Loucy (cell line): ENCODE results near the gene HGFAC.

ENCODE experiments used
- CTCF ChIP-seq: fragments of 200-600 bp; sonication (generic); conservative IDR thresholded peaks from 2 replicates; pipeline ENCODE4 v1.5.1; 2014; ENCODE audit warnings: mild to moderate bottlenecking, antibody characterized with exemption, low read length
- EZH2phosphoT487 ChIP-seq: fragments of 200-600 bp; IDR thresholded peaks from 2 replicates; pipeline ENCODE4 v1.6.1; 2018; ENCODE audit warnings: antibody characterized with exemption, mild to moderate bottlenecking, moderate library complexity, borderline replicate concordance

DNA sequence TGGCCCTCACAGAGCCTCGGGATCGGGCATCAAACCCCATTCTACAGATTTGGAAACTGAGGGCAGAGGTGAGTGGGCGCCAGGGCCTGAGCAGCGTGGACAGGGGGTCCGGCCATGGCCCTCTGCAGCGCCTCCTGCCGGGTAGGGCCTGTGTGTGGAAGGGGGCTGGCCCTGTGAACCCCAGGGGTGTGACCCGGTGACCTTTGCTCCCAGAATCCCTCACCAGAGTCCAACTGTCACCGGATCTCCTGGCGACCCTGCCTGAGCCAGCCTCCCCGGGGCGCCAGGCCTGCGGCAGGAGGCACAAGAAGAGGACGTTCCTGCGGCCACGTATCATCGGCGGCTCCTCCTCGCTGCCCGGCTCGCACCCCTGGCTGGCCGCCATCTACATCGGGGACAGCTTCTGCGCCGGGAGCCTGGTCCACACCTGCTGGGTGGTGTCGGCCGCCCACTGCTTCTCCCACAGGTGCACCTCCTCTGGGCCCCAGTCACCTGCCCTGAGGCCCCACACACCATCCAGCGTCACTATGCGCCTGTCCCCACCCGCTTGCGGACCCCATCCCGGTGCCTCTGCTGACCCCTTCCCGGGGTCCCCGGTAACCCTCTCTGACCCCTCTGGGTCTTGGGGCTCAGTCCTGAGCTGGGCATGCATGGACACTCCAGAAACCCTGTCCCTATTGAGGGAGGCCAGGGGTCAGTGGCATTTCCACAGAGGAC is 4.2 kb downstream of the HGFAC start:
- no peak for TF ChIP-seq CTCF
- TF ChIP-seq EZH2phosphoT487: no peak
